Keratinocyte (primary cell): ENCODE results near the gene CMTM2. TPM values are rescaled to one million over a fixed set of nuclear protein-coding genes. Genes with fewer than 3 reads are reported as not detected.

Experiments
- DNase-seq: peaks from one replicate; pipeline ENCODE4 v3.0.0-alpha.2; 2011; ENCODE audit warnings: low read depth, missing footprints, low spot score
- FAIRE-seq: peaks from 2 replicates; lab custom pipeline; 2011; peaks lifted over from hg19 to GRCh38; lab: Jason Lieb, UNC
- H2AFZ ChIP-seq: 2 replicates; pipeline ENCODE4 v1.6.0; 2012; ENCODE audit warnings: low read length, control low read depth, inconsistent platforms; ENCODE audit not compliant: control insufficient read depth
- H3K27ac ChIP-seq: 2 replicates; pipeline ENCODE4 v1.5.1; 2011; ENCODE audit warnings: low read length; ENCODE audit not compliant: control insufficient read depth, insufficient read depth
- H3K27me3 ChIP-seq: 3 replicates; pipeline ENCODE4 v1.6.0; 2011; ENCODE audit warnings: low read length; ENCODE audit not compliant: control insufficient read depth, insufficient read depth; ENCODE audit errors: extremely low read depth
- H3K36me3 ChIP-seq, 2 experiments: 2 replicates in 1 of 2; 3 replicates in 1 of 2; pipeline ENCODE4 v1.5.1; 2011; ENCODE audit warnings: low read length in 2 of 2, mild to moderate bottlenecking in 1 of 2; ENCODE audit not compliant: control insufficient read depth in 2 of 2, insufficient read depth in 2 of 2; ENCODE audit errors: extremely low read depth in 1 of 2
- H3K4me1 ChIP-seq: 3 replicates; pipeline ENCODE4 v1.5.1; 2011; ENCODE audit warnings: low read length; ENCODE audit not compliant: control insufficient read depth, insufficient read depth; ENCODE audit errors: extremely low read depth
- H3K4me2 ChIP-seq: 3 replicates; pipeline ENCODE4 v1.6.0; 2011; ENCODE audit warnings: low read depth, low read length; ENCODE audit not compliant: control insufficient read depth, insufficient read depth; ENCODE audit errors: extremely low read depth
- H3K4me3 ChIP-seq, 3 experiments: fragments of 200-600 bp in 1 of 3; sonication (generic) in 1 of 3; 2 replicates in 2 of 3; 3 replicates in 1 of 3; pipeline ENCODE4 v1.5.1; 2011 to 2016; ENCODE audit warnings: low read length in 3 of 3, mild to moderate bottlenecking in 3 of 3, control low read depth in 2 of 3, inconsistent platforms in 1 of 3, low read depth in 1 of 3, mixed read lengths in 1 of 3, mixed run types in 1 of 3, moderate library complexity in 1 of 3; ENCODE audit not compliant: control insufficient read depth in 2 of 3, insufficient read depth in 2 of 3; ENCODE audit errors: extremely low read depth in 1 of 3
- H3K79me2 ChIP-seq: 2 replicates; pipeline ENCODE4 v1.6.0; 2012; ENCODE audit warnings: low read length; ENCODE audit not compliant: control insufficient read depth, insufficient read depth
- H3K9ac ChIP-seq: 3 replicates; pipeline ENCODE4 v1.6.0; 2011; ENCODE audit warnings: low read length; ENCODE audit not compliant: control insufficient read depth, insufficient read depth; ENCODE audit errors: extremely low read depth
- H3K9me1 ChIP-seq: 3 replicates; pipeline ENCODE4 v1.6.0; 2011; ENCODE audit warnings: low read length; ENCODE audit not compliant: control insufficient read depth, insufficient read depth; ENCODE audit errors: extremely low read depth
- H3K9me3 ChIP-seq: 2 replicates; pipeline ENCODE4 v1.5.1; 2012; ENCODE audit warnings: low read depth, low read length; ENCODE audit not compliant: control insufficient read depth
- H4K20me1 ChIP-seq: 3 replicates; pipeline ENCODE4 v1.6.0; 2011; ENCODE audit warnings: low read length; ENCODE audit not compliant: control insufficient read depth, insufficient read depth; ENCODE audit errors: extremely low read depth
- CTCF ChIP-seq, 3 experiments: IDR thresholded peaks in 1 of 3; conservative IDR thresholded peaks in 1 of 3; optimal IDR thresholded peaks in 1 of 3; 2 replicates in 2 of 3; 3 replicates in 1 of 3; pipeline versions ENCODE3 to v1.5.1; 2011; ENCODE audit warnings: low read length in 3 of 3, mild to moderate bottlenecking in 3 of 3, moderate library complexity in 2 of 3, control low read depth in 1 of 3, inconsistent platforms in 1 of 3; ENCODE audit not compliant: insufficient read depth in 2 of 3; ENCODE audit errors: extremely low read depth in 1 of 3
- EZH2 ChIP-seq: IDR thresholded peaks from one replicate; pipeline ENCODE4 v1.6.1; 2012; ENCODE audit warnings: inconsistent platforms, mild to moderate bottlenecking, low read length, moderate library complexity
- dilution Hi-C: fragments of 300-500 bp; cut with MboI; formaldehyde crosslinking; loops from one replicate; pipeline ENCODE4 v1.7.0; 2020; ENCODE audit warnings: low sequenced_read_pairs; ENCODE audit not compliant: extremely low pct_ligation_motif_present
- polyA plus RNA-seq, 5 experiments: library from polyadenylated mRNA; depleted of rRNA in 3 of 5; stranded (reverse) in 3 of 5; stranded (forward) in 1 of 5; unstranded in 1 of 5; fragments of >200 nt; gene quantifications; 1 replicate in 1 of 5; 2 replicates in 3 of 5; 3 replicates in 1 of 5; pipeline versions ENCODE4 v1.2.1 to v1.2.3, GENCODE V29; 2011 to 2012; ENCODE audit warnings: missing spikeins in 2 of 5, low read depth in 1 of 5, low replicate concordance in 1 of 5

The CMTM2 gene
- polyA plus RNA-seq, 1 donor (not counting 4 experiments of a cell fraction or from before 2014, with no cell fraction given): not detected

GRCh38 chr16:66554495-66554894 lies 24.8 kb upstream of the CMTM2 start:
- H3K4me1 ChIP-seq: peaks cover 18% of the 10 kb centered on the region
- no peak for FAIRE-seq
- TF ChIP-seq EZH2: no peak
- no peak for TF ChIP-seq CTCF (optimal IDR thresholded peaks at IDR 0.05 in 1 of 3, IDR thresholded peaks at IDR 0.05 in 1 of 3, conservative IDR thresholded peaks at IDR 0.05 in 1 of 3; ENCODE audit: extremely low read depth in 1 of 3, insufficient read depth in 2 of 3, low read length in 3 of 3)

GRCh38 chr16:66560107-66560506 lies 19.2 kb upstream of the CMTM2 start:
- DNase-seq: no peak
- Histone ChIP-seq H3K27ac (no peak overlapping the region), H3K9me3 (no peaks in the 10 kb centered on the region), H3K9me1 (no peaks in the 10 kb centered on the region), H3K4me2 (no peak overlapping the region), H4K20me1 (no peaks in the 10 kb centered on the region), H3K9ac (no peak overlapping the region), H3K4me1 (no peaks in the 10 kb centered on the region), H3K27me3 (no peaks in the 10 kb centered on the region), H3K4me3 (no peak overlapping the region), H3K79me2 (no peaks in the 10 kb centered on the region), H2AFZ (no peak overlapping the region), H3K36me3 (peaks cover 0 to 4% of the 10 kb centered on the region in 2 experiments)
- no peak for FAIRE-seq
- TF ChIP-seq EZH2: no peak
- no peak for TF ChIP-seq CTCF (optimal IDR thresholded peaks at IDR 0.05 in 1 of 3, IDR thresholded peaks at IDR 0.05 in 1 of 3, conservative IDR thresholded peaks at IDR 0.05 in 1 of 3; ENCODE audit: extremely low read depth in 1 of 3, insufficient read depth in 2 of 3, low read length in 3 of 3)
- dilution Hi-C loops: no loop called here

More at GRCh38 chr16:66554495-66554894, 24.8 kb upstream of the CMTM2 start:
- no peaks in the 10 kb centered on the region for H3K9me1 ChIP-seq
- dilution Hi-C loops: no loop called here
- H3K79me2 ChIP-seq: no peaks in the 10 kb centered on the region
- no peak overlapping the region for H2AFZ ChIP-seq
- H3K9me3 ChIP-seq: no peaks in the 10 kb centered on the region
- no peaks in the 10 kb centered on the region for H4K20me1 ChIP-seq
- DNase-seq: no peak
- H3K36me3 ChIP-seq: no peaks in the 10 kb centered on the region
- H3K27me3 ChIP-seq: no peaks in the 10 kb centered on the region
- no peak overlapping the region for H3K4me3 ChIP-seq
- no peak overlapping the region for H3K9ac ChIP-seq
- no peak overlapping the region for H3K27ac ChIP-seq
- H3K4me2 ChIP-seq: no peak overlapping the region
